HL-60/S4 (cell line): ENCODE data around the gene ATP5MG.
"Not testable (repeated sequence)": the region's sequence is repeated elsewhere in the genome, so short reads cannot be mapped to it uniquely, and the experiment has no call there.

ENCODE experiments used
- in situ Hi-C: fragments of 300-500 bp; cut with MboI; formaldehyde crosslinking; loops from 2 replicates; pipeline ENCODE4 v1.14.3; 2022; ENCODE audit warnings: low sequenced_read_pairs

Gene ATP5MG

GRCh38 chr11:118401151-118401879 is at the start of gene ATP5MG:
Gene ATP5MG, plus strand, starts transcription at chr11:118401606. Its CDS starts 60 bp downstream, at chr11:118401666.
- in situ Hi-C loops: no loop called here

- in situ Hi-C loops: no loop called here
These were observed 48.2 kb upstream of the ATP5MG start for GRCh38 chr11:118353084-118353710.

GRCh38 chr11:118358071-118358470 is 43.3 kb upstream of the ATP5MG start:
- in situ Hi-C loops: no loop called here

GRCh38 chr11:118359295-118359958 is 42.0 kb upstream of the ATP5MG start, which contains the start of gene UBE4A:
Gene UBE4A, plus strand, starts transcription at chr11:118359600. Its CDS starts 5,481 bp downstream, at chr11:118365081.
- in situ Hi-C loops: no loop called here

- in situ Hi-C loops: no loop called here
These were observed 36.3 kb upstream of the ATP5MG start for GRCh38 chr11:118364956-118365615.

GRCh38 chr11:118366287-118366686 is 35.1 kb upstream of the ATP5MG start:
- in situ Hi-C loops: no loop called here

GRCh38 chr11:118370774-118371173 is 30.6 kb upstream of the ATP5MG start:
- in situ Hi-C loops: no loop called here

- in situ Hi-C loops: no loop called here
These were observed 28.1 kb upstream of the ATP5MG start for GRCh38 chr11:118373263-118373662.

- in situ Hi-C loops: no loop called here
These were observed 27.5 kb upstream of the ATP5MG start for GRCh38 chr11:118373871-118374270.

GRCh38 chr11:118374729-118375128 is 26.7 kb upstream of the ATP5MG start:
- in situ Hi-C loops: no loop called here

- in situ Hi-C loops: no loop called here
These were observed 25.4 kb upstream of the ATP5MG start for GRCh38 chr11:118375978-118376377.

- in situ Hi-C loops: no loop called here
These were observed 21.9 kb upstream of the ATP5MG start for GRCh38 chr11:118379497-118379896.

GRCh38 chr11:118380571-118380970 is 20.8 kb upstream of the ATP5MG start:
- in situ Hi-C loops: no loop called here

- in situ Hi-C loops: no loop called here
These were observed 18.5 kb upstream of the ATP5MG start for GRCh38 chr11:118382954-118383353.

GRCh38 chr11:118383657-118384056 is 17.7 kb upstream of the ATP5MG start:
- in situ Hi-C loops: no loop called here

- in situ Hi-C loops: loop anchor here (10.0 kb wide), 1 partner anchor 99 kb away; no protein-coding TSS in a partner anchor
These were observed 5.3 kb upstream of the ATP5MG start for GRCh38 chr11:118396097-118396501.

GRCh38 chr11:118397448-118397847 is 4.0 kb upstream of the ATP5MG start:
- in situ Hi-C loops: loop anchor here (10.0 kb wide), 1 partner anchor 97 kb away; no protein-coding TSS in a partner anchor

GRCh38 chr11:118398791-118399559 is 2.4 kb upstream of the ATP5MG start:
- in situ Hi-C loops: loop anchor here (10.0 kb wide), 1 partner anchor 96 kb away; no protein-coding TSS in a partner anchor

- in situ Hi-C loops: no loop called here
These were observed 629 bp downstream of the ATP5MG start for GRCh38 chr11:118401880-118402590.

GRCh38 chr11:118402594-118402993 is 1.2 kb downstream of the ATP5MG start:
- in situ Hi-C loops: not testable (repeated sequence)
